B cell (primary cell): ENCODE data around the gene RSBN1. TPM values are rescaled to one million over a fixed set of nuclear protein-coding genes. Genes with fewer than 3 reads are reported as not detected.
"Not testable (repeated sequence)": the region's sequence is repeated elsewhere in the genome, so short reads cannot be mapped to it uniquely, and the experiment has no call there.

Experiments
- ATAC-seq: fragments of 200-7000 bp; cut with Tn5 transposase; one replicate; pipeline ENCODE4 v1.10.0; 2021; ENCODE audit warnings: low read depth, mild to moderate bottlenecking, moderate number of reproducible peaks, moderate library complexity
- CTCF ChIA-PET: fragments of 350-600 bp; sonication (Branson Sonifier 250); formaldehyde crosslinking; loops from one replicate; lab custom pipeline; 2021; ENCODE audit warnings: antibody characterized with exemption, inconsistent platforms; lab: Charles Lee
- POLR2A ChIA-PET: fragments of 350-600 bp; sonication (Branson Sonifier 250); formaldehyde crosslinking; loops from one replicate; lab custom pipeline; 2021; ENCODE audit warnings: antibody characterized with exemption; lab: Charles Lee
- DNase-seq: peaks from one replicate; pipeline ENCODE4 v3.0.0; 2013
- H2AFZ ChIP-seq: 2 replicates; pipeline ENCODE4 v1.6.1; 2012; ENCODE audit warnings: mild to moderate bottlenecking, low read depth, low read length; ENCODE audit not compliant: insufficient read depth, poor library complexity, severe bottlenecking
- H3K27ac ChIP-seq, 2 donors: 1 replicate in 1 of 2; 2 replicates in 1 of 2; pipeline ENCODE4 v1.5.1; 2012 to 2013; ENCODE audit warnings: low read length in 2 of 2, mild to moderate bottlenecking in 2 of 2, moderate library complexity in 1 of 2
- H3K27me3 ChIP-seq, 4 experiments: fragments of 200-600 bp in 1 of 4; sonication (generic) in 1 of 4; replicated peaks in 1 of 4; 1 replicate in 2 of 4; 2 replicates in 2 of 4; pipeline versions ENCODE4 v1.6.1 to v1.7.0; 2013 to 2016; ENCODE audit warnings: low read length in 3 of 4, mild to moderate bottlenecking in 2 of 4, mixed read lengths in 1 of 4, moderate library complexity in 1 of 4; ENCODE audit not compliant: insufficient read depth in 4 of 4, control insufficient read depth in 3 of 4; ENCODE audit errors: control extremely low read depth in 1 of 4
- H3K36me3 ChIP-seq, 2 experiments: replicated peaks in 1 of 2; 1 replicate in 1 of 2; 2 replicates in 1 of 2; pipeline versions ENCODE4 v1.6.1 to v1.7.1; 2013; ENCODE audit warnings: low read length in 1 of 2; ENCODE audit not compliant: insufficient read depth in 2 of 2, control insufficient read depth in 1 of 2; ENCODE audit errors: control extremely low read depth in 1 of 2, extremely low read depth in 1 of 2
- H3K4me1 ChIP-seq, 2 donors: fragments of 200-600 bp in 1 of 2; sonication (generic) in 1 of 2; 1 replicate in 1 of 2; 2 replicates in 1 of 2; pipeline versions ENCODE4 v1.5.1 to v1.6.1; 2013 to 2017; ENCODE audit warnings: low read length in 2 of 2; ENCODE audit not compliant: control insufficient read depth in 2 of 2, insufficient read depth in 2 of 2
- H3K4me2 ChIP-seq: replicated peaks from 2 replicates; pipeline ENCODE3; 2012; ENCODE audit warnings: mild to moderate bottlenecking, low read depth, low read length; ENCODE audit not compliant: poor library complexity, severe bottlenecking
- H3K4me3 ChIP-seq, 5 experiments: fragments of 200-600 bp in 1 of 5; sonication (generic) in 1 of 5; 1 replicate in 3 of 5; 2 replicates in 2 of 5; pipeline versions ENCODE4 v1.5.1 to v1.7.0; 2011 to 2016; ENCODE audit warnings: low read length in 4 of 5, mild to moderate bottlenecking in 4 of 5, low read depth in 2 of 5, control low read depth in 1 of 5, moderate library complexity in 1 of 5; ENCODE audit not compliant: insufficient read depth in 1 of 5; ENCODE audit errors: control extremely low read depth in 1 of 5, extremely low read depth in 1 of 5
- H3K79me2 ChIP-seq: fragments of 200-600 bp; sonication (generic); one replicate; pipeline ENCODE4 v1.6.0; 2016; ENCODE audit warnings: low read length; ENCODE audit not compliant: control insufficient read depth, insufficient read depth
- H3K9ac ChIP-seq: fragments of 200-600 bp; sonication (generic); 2 replicates; pipeline ENCODE4 v1.6.1; 2017; ENCODE audit warnings: mild to moderate bottlenecking, low read length, moderate library complexity
- H3K9me3 ChIP-seq, 3 donors: one replicate each; pipeline versions ENCODE4 v1.6.1 to v1.7.1; 2013; ENCODE audit warnings: low read length in 2 of 3; ENCODE audit not compliant: control insufficient read depth in 2 of 3, insufficient read depth in 1 of 3; ENCODE audit errors: control extremely low read depth in 1 of 3
- H4K20me1 ChIP-seq: 2 replicates; pipeline ENCODE4 v1.6.0; 2012; ENCODE audit warnings: mild to moderate bottlenecking, low read length; ENCODE audit not compliant: insufficient read depth, control insufficient read depth, poor library complexity, severe bottlenecking
- H3K27ac Mint-ChIP-seq: one replicate; pipeline ENCODE4 v1.8.0; 2021; ENCODE audit warnings: mixed read lengths
- H3K27me3 Mint-ChIP-seq: one replicate; pipeline ENCODE4 v1.8.0; 2021; ENCODE audit warnings: mixed read lengths
- H3K4me1 Mint-ChIP-seq: one replicate; pipeline ENCODE4 v1.8.0; 2021; ENCODE audit warnings: mixed read lengths
- H3K4me3 Mint-ChIP-seq: one replicate; pipeline ENCODE4 v1.8.0; 2021; ENCODE audit warnings: mixed read lengths
- H3K9me3 Mint-ChIP-seq: one replicate; pipeline ENCODE4 v1.8.0; 2022; ENCODE audit warnings: mixed read lengths; ENCODE audit not compliant: insufficient read depth
- EZH2 ChIP-seq: IDR thresholded peaks from 2 replicates; pipeline ENCODE4 v1.6.1; 2012; ENCODE audit warnings: borderline replicate concordance, low read depth, mild to moderate bottlenecking, moderate library complexity, low read length; ENCODE audit not compliant: insufficient read depth, poor library complexity, severe bottlenecking
- WGBS: methylation state at CpG from one replicate; pipeline ENCODE4 v1.1.5; 2013; ENCODE audit warnings: missing lambda C conversion rate; ENCODE audit not compliant: insufficient coverage; 5-methylcytosine and 5-hydroxymethylcytosine counted together
- intact Hi-C: fragments of 100-400 bp; cut with micrococcal nuclease; formaldehyde crosslinking; loops from one replicate; pipeline ENCODE4 v1.10.0; 2022
- polyA plus RNA-seq: library from polyadenylated mRNA; depleted of rRNA; stranded (reverse); fragments of >200 nt; gene quantifications from 2 replicates; pipeline ENCODE4 v1.2.3, GENCODE V29; 2012
- total RNA-seq, 2 donors: library from RNA; stranded (reverse); fragments of 120-200 nt in 1 of 2; gene quantifications; 1 replicate in 1 of 2; 2 replicates in 1 of 2; pipeline versions ENCODE4 v1.2.3 to v1.2.4, GENCODE V29; 2013 to 2022
- TF ChIP-seq, protein P1 (sequence below): fragments of 200-600 bp; IDR thresholded peaks from one replicate; pipeline ENCODE4 v1.8.0; 2022; ENCODE audit warnings: antibody characterized with exemption, mild to moderate bottlenecking

Gene RSBN1
- total and polyA plus RNA-seq, 2 donors (not counting 1 experiment from before 2014, with no cell fraction given) = 20.6 to 40.2 TPM

DNA sequence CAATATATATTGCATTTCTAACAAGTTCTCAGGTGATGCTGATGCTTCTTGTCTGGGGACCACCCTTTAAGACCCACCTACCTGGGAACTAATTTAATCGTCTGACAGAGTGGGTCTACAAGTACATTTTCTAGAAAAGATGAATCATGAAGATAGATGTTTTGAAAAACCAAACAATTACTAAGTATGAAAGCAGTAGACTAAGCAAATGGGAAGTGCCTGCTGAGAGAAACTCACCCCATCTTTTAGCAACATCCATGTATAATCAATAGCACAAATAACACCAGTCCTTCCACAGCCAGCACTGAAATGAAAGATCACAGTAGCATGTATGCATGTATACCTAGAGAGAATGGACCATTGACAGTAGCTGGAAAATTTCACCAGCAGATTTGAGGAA is 42.0 kb upstream of the RSBN1 start:
- TF ChIP-seq, protein P1, sequence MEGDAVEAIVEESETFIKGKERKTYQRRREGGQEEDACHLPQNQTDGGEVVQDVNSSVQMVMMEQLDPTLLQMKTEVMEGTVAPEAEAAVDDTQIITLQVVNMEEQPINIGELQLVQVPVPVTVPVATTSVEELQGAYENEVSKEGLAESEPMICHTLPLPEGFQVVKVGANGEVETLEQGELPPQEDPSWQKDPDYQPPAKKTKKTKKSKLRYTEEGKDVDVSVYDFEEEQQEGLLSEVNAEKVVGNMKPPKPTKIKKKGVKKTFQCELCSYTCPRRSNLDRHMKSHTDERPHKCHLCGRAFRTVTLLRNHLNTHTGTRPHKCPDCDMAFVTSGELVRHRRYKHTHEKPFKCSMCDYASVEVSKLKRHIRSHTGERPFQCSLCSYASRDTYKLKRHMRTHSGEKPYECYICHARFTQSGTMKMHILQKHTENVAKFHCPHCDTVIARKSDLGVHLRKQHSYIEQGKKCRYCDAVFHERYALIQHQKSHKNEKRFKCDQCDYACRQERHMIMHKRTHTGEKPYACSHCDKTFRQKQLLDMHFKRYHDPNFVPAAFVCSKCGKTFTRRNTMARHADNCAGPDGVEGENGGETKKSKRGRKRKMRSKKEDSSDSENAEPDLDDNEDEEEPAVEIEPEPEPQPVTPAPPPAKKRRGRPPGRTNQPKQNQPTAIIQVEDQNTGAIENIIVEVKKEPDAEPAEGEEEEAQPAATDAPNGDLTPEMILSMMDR = no peak
- TF ChIP-seq EZH2 = no peak
- Histone ChIP-seq H3K27ac (no peak overlapping the region), H2AFZ (no peak overlapping the region), H3K36me3 (peaks cover 10 to 36% of the 10 kb centered on the region in 2 experiments), H3K4me2 (no peak overlapping the region), H4K20me1 (no peaks in the 10 kb centered on the region), H3K79me2 (peaks cover 8% of the 10 kb centered on the region), H3K27me3 (no peaks in the 10 kb centered on the region), H3K4me1 (peaks cover 21 to 25% of the 10 kb centered on the region in 2 donors), H3K9ac (no peak overlapping the region), H3K4me3 (no peak overlapping the region), H3K9me3 (peaks cover 0 to 4% (median 0%) of the 10 kb centered on the region in 3 donors)
- intact Hi-C loops = no loop called here
- ATAC-seq (no peak), DNase-seq (no peak)
- WGBS = no CpG with 5 or more reads among the region's 1 CpG
- Mint-ChIP-seq H3K27ac (no peak overlapping the region), H3K9me3 (no peaks in the 10 kb centered on the region), H3K4me3 (no peak overlapping the region), H3K27me3 (no peaks in the 10 kb centered on the region), H3K4me1 (peaks cover 29% of the 10 kb centered on the region)
- CTCF ChIA-PET = interaction anchor here (0.9 to 1.5 kb wide), 2 partner anchors 17 to 19 kb away, joined by 3 to 4 read pairs; no protein-coding TSS in a partner anchor
- POLR2A ChIA-PET = no interaction called here

DNA sequence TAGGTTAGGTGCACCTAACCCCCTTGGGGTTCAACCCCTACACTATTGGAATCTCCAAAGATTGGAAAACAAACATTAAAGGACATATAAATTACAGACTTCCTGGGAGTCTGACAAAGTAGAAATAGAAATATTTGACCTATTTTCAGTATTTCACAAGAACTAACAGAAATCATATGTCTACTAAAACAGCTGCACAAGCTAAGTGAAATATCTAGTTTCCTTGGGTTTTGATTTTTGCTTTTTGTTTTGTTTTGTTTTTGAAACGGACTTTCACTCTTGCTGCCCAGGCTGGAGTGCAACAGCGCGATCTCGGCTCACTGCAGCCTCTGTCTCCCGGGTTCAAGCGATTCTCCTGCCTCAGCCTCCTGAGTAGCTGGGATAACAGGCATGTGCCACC is 40.4 kb upstream of the RSBN1 start:
- H3K4me3 Mint-ChIP-seq, ATAC-seq, H3K4me2 ChIP-seq, DNase-seq, H3K4me3 ChIP-seq, H4K20me1 ChIP-seq, H3K79me2 ChIP-seq, H3K27ac Mint-ChIP-seq, H2AFZ ChIP-seq, intact Hi-C loops, H3K27me3 ChIP-seq, H3K27me3 Mint-ChIP-seq, H3K27ac ChIP-seq, H3K9ac ChIP-seq, POLR2A ChIA-PET, H3K9me3 Mint-ChIP-seq, H3K9me3 ChIP-seq: not testable (repeated sequence)
- CTCF ChIA-PET = interaction anchor here (1.9 kb wide), 1 partner anchor 51 kb away, joined by 5 read pairs; no protein-coding TSS in a partner anchor
- WGBS = 84% methylated on average over 4 of the region's 6 CpGs
- H3K4me1 Mint-ChIP-seq = peaks cover 15% of the 10 kb centered on the region
- peaks cover 6 to 11% of the 10 kb centered on the region in 2 donors for H3K4me1 ChIP-seq
- H3K36me3 ChIP-seq = peaks cover 11 to 36% of the 10 kb centered on the region in 2 experiments
